ENCODE measurements around the gene STX1B.

DNA sequence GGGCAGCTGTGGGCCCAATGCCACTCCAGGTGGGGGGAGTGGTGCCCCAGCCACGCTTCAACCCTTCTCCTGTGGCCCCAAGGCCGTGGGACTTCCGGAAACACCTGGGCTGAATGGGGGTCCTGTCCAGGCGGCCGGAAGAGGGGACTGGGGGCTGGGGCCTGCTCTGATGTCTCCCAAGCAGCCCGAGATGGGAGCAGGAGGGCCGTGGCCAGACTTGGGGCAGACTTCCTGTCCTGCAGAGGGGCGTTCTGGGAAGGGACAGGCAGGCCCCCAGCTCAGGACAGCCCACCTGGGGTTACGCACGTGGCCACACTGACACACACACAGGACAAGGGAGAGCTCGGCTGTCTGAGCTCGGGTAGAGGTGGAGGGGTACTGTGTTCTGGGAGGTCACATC is 20.3 kb downstream of the STX1B start:
- TF ChIP-seq, protein P1, sequence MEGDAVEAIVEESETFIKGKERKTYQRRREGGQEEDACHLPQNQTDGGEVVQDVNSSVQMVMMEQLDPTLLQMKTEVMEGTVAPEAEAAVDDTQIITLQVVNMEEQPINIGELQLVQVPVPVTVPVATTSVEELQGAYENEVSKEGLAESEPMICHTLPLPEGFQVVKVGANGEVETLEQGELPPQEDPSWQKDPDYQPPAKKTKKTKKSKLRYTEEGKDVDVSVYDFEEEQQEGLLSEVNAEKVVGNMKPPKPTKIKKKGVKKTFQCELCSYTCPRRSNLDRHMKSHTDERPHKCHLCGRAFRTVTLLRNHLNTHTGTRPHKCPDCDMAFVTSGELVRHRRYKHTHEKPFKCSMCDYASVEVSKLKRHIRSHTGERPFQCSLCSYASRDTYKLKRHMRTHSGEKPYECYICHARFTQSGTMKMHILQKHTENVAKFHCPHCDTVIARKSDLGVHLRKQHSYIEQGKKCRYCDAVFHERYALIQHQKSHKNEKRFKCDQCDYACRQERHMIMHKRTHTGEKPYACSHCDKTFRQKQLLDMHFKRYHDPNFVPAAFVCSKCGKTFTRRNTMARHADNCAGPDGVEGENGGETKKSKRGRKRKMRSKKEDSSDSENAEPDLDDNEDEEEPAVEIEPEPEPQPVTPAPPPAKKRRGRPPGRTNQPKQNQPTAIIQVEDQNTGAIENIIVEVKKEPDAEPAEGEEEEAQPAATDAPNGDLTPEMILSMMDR (IDR thresholded peaks at IDR 0.05; ENCODE audit: insufficient read depth, low read depth, low read length): no peak
- no peak for TF ChIP-seq EZH2 (IDR thresholded peaks at IDR 0.05; ENCODE audit: insufficient read depth, low read length)

Data from astrocyte (in vitro differentiated cells and primary cell).